HG02759 (cell line): Measurements from ENCODE around the gene TRAT1.

ENCODE experiments used
- ATAC-seq: cut with Tn5 transposase; IDR thresholded peaks from one replicate; pipeline ENCODE4 v1.9.1; 2021; ENCODE audit warnings: mild to moderate bottlenecking, moderate library complexity; ENCODE audit not compliant: unreplicated experiment

The TRAT1 gene

DNA sequence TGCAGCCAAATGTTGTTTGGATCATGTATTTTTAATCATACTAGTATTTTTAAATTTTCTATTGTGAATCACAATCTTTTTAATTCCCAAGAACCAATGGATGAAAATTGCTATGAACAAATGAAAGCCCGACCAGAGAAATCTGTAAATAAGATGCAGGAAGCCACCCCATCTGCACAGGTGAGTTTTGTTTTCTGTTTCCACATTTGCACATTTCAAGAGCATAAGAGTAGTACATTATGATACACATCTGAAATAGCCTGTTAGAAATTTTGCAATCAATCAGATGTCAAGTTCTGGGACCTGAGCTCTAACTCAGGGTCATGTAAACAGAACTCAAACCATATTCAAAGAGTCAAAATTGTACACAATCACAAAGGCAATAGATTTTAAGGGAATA is 26.5 kb downstream of the TRAT1 start:
- no peak for ATAC-seq

DNA sequence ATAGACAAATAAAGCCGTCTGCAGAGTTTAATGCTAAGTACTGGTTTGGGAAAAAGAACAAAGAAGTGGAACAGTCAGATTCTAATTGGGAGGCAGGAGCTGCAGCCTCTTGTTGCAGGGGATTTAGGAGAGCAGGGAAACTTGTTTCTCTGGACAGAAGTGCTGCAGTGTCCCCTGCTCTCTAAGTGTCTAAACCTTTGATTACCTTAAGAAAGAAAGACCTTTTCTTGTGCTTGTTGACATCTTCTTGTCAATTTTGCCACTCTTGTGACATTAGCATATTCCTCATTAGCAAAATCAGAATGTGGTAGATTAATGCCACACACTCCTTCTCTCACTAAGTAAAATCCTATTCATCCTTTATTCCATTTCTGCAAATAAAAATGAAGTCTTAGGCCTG is 38.8 kb downstream of the TRAT1 start:
- ATAC-seq: no peak

DNA sequence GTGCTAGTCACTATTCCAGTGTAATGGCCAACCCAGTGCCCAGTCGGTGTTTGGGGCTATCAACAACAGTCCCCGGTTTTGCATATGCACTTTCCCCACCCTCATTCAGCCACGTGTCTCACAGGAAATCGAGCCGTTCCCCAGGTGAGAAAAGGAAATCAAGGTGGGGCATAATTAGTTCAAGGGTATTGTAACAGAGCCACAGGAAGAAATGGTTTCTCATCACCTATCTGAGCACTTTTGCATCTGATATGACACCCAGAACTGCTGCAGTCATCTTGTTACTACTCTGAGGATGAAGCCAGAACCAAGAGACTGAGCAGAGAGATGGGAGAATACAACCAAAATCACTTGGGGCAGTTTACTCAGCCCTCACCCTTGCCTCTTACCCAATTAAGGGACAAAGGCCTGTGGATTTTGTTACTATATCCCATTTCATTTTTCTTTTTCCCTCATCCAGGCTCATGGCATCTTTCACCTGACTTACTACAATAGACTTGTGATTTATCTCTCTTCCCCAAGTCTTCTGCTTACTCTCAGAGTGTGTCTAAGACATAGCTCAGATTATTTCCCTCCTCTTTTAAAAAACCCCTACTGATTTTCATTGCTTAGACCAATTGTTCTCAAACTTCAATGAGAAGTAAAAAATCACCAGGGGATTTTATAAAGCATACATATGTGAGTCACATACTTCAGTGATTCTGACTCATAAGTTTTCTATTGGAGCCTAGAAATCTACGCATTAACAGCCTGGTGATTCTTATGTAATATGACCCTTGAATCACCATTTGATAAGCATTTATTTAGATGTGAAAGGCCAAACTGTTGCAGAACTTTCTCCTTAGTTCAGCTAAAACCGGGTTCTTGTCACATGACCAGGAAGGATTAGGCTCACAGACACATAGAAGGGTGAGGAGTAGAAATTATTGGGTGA is 40.5 kb downstream of the TRAT1 start:
- ATAC-seq: peak; percentile 78

- ATAC-seq: no peak
These were observed 41.2 kb downstream of the TRAT1 start for GRCh38 chr3:108863799-108864135.

GRCh38 chr3:108877901-108878300 is 55.3 kb downstream of the TRAT1 start:
- ATAC-seq: no peak

DNA sequence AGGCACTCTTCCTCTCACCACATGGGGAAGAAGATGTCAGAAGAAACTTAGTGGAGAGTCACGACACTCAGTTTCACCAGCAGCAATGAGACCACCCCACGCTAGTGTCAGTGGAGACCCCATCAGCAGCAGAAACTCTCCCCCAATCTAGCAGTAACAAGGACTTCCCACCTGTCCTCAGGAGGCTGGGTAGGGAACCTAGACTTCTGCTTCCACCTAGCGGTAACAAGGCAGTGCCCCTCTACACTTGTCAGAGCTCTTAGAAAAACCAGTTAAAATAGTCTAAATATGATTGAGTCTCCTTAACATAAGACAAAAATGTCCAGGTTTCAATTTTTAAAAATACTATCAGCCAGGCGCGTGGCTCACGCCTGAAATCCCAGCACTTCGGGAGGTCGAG is 57.3 kb downstream of the TRAT1 start:
- ATAC-seq: no peak

- no peak for ATAC-seq
These were observed 60.2 kb downstream of the TRAT1 start for GRCh38 chr3:108882762-108883161.

DNA sequence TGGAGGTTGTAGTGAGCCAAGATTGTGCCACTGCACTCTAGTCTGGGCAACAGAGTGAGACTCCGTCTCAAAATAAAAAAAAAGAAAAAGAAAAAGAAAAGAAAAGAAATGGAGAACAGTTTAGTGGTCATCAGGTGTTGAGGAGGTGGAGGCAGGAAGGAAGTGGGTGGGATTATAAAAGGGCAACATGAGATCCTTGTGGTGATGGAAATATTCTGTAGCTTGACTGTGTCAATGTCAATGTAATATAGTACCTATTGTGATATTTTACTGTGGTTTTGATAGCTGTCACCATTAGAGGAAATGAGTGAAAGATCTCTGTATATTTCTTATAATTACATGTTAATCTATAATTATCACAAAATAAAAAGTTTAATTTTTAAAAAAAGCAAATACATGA is 60.8 kb downstream of the TRAT1 start:
- no peak for ATAC-seq

DNA sequence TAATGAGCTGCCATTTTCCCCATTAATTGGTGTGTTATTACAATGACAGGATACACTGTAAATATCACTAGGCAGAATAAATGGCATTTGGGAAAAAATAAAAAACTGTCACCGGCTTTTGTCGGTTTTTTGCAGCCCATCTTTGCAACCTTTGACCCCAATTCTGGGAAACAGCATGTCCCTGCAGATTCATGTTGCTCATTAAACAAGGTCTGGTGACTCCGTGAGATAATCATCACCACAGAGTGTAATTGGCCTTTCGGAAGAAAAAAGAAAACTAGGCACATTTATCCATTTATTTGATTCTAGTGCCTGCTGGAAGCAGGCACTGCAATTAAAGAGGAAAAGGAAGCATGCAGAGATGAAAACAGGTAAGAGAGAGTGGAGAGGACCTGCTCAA is 64.5 kb downstream of the TRAT1 start:
- ATAC-seq: no peak

GRCh38 chr3:108887777-108888176 is 65.2 kb downstream of the TRAT1 start:
- no peak for ATAC-seq

DNA sequence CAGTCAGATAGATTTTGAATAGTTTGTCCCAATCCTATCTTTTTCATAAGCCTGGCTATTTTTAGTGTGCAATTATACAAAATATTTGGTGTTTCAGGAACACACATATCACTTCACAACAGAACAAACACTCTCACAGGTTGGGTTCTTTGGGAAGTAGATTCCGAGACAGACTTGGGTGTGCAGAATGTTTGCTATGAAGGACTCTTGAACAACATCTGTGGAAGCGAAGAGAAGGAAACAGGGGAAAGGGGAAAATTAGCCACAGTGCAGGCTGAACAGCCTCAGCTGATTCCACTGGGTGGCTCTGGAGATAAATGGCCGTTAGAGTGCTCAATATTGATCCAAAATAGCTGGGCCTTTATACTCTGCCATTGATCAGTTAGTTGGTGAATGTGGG is 69.2 kb downstream of the TRAT1 start:
- ATAC-seq: no peak

GRCh38 chr3:108894981-108895380 is 72.4 kb downstream of the TRAT1 start:
- no peak for ATAC-seq

DNA sequence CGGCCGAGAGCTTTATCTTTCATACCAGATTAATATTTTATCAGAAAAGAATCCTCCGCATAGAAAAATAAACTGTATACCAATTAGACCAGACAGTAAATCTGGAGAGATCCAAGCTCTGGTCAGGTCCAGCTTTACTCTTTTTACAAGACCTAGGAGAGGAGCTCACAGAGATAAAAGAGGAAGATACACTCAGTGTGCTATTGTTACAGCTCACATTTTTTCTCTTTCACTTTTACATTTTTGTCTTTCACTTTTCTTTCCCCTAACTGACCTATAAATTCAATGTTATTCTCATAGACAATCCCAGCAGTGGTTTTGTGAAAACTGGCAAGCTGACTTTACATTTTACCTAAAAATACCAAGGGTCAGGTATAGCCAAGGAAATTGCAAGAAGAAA is 75.3 kb downstream of the TRAT1 start:
- ATAC-seq: no peak

DNA sequence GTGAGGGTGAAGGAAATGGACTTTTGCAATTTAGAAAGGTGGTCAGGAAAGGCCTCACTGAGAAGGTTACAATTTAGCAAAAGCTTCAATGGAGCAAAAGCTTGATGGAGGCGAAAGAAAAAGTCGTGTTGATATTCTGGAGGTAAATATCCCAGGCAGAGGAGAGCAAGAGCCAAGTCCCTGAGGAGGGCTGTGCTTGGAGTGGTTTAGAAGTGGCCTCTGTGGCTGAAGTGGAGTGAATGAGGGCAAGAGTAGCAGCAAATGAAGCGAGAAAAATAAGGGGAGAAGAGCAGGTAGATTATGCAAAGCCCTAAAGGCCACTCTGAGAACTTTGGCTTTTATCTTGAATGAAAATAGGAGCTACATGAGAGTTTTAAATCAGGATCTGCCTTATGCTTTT is 76.9 kb downstream of the TRAT1 start:
- ATAC-seq: no peak
